ENCODE results near the gene GOLGA3. TPM values are rescaled to one million over a fixed set of nuclear protein-coding genes. Genes with fewer than 3 reads are reported as not detected.
"Not testable (repeated sequence)": the region's sequence is repeated elsewhere in the genome, so short reads cannot be mapped to it uniquely, and the experiment has no call there.

The GOLGA3 gene
- total RNA-seq, 1 donor from 2014 or later: 86.7 TPM

- Mint-ChIP-seq H3K27me3 (ENCODE audit: low read depth, unreplicated experiment) (no peaks in the 10 kb centered on the region), H3K9me3 (ENCODE audit: unreplicated experiment) (no peaks in the 10 kb centered on the region), H3K4me3 (ENCODE audit: unreplicated experiment) (no peak overlapping the region), H3K36me3 (ENCODE audit: low read depth, unreplicated experiment) (peaks cover 18% of the 10 kb centered on the region), H3K4me1 (ENCODE audit: low read depth, unreplicated experiment) (no peaks in the 10 kb centered on the region), H3K27ac (ENCODE audit: unreplicated experiment) (no peak overlapping the region)
- Histone ChIP-seq H3K9ac (ENCODE audit: low read length) (no peak overlapping the region), H3K79me2 (ENCODE audit: insufficient read depth, low read length) (peaks cover 60% of the 10 kb centered on the region), H2AFZ (ENCODE audit: low read depth, low read length) (no peak overlapping the region), H3K4me3 (ENCODE audit: insufficient read depth, low read depth, low read length) (no peak overlapping the region), H3K36me3 (ENCODE audit: insufficient read depth, low read length) (peaks cover 56% of the 10 kb centered on the region), H4K20me1 (ENCODE audit: insufficient read depth, low read length) (peaks cover 88% of the 10 kb centered on the region), H3K9me3 (ENCODE audit: insufficient read depth, low read depth, low read length) (no peaks in the 10 kb centered on the region), H3K27me3 (ENCODE audit: insufficient read depth, low read length) (no peaks in the 10 kb centered on the region), H3K4me2 (ENCODE audit: low read length) (no peak overlapping the region), H3K4me1 (ENCODE audit: insufficient read depth, low read length) (no peaks in the 10 kb centered on the region), H3K27ac (ENCODE audit: low read depth, low read length) (no peak overlapping the region)
- TF ChIP-seq EZH2 (IDR thresholded peaks at IDR 0.05; ENCODE audit: insufficient read depth, low read length) (no peak), CTCF (IDR thresholded peaks at IDR 0.05; ENCODE audit: insufficient read depth, low read depth, low read length) (no peak)
- DNase-seq (ENCODE audit: low read depth) (no peak), FAIRE-seq (no peak)
These were observed 32.8 kb downstream of the GOLGA3 start for GRCh38 chr12:132795847-132796246.

GRCh38 chr12:132791940-132792339, 36.7 kb downstream of the GOLGA3 start:
- not testable (repeated sequence) for H2AFZ ChIP-seq (ENCODE audit: low read depth, low read length); H3K4me2 ChIP-seq (ENCODE audit: low read length); H3K4me1 Mint-ChIP-seq (ENCODE audit: low read depth, unreplicated experiment); H3K4me3 Mint-ChIP-seq (ENCODE audit: unreplicated experiment); H3K4me1 ChIP-seq (ENCODE audit: insufficient read depth, low read length); H3K9ac ChIP-seq (ENCODE audit: low read length); H3K27ac Mint-ChIP-seq (ENCODE audit: unreplicated experiment); H3K9me3 ChIP-seq (ENCODE audit: insufficient read depth, low read depth, low read length); H3K27me3 ChIP-seq (ENCODE audit: insufficient read depth, low read length); H3K27ac ChIP-seq (ENCODE audit: low read depth, low read length); H3K4me3 ChIP-seq (ENCODE audit: insufficient read depth, low read depth, low read length); H3K27me3 Mint-ChIP-seq (ENCODE audit: low read depth, unreplicated experiment); FAIRE-seq; H3K9me3 Mint-ChIP-seq (ENCODE audit: unreplicated experiment); DNase-seq (ENCODE audit: low read depth)
- Histone ChIP-seq H3K79me2 (ENCODE audit: insufficient read depth, low read length) (peaks cover 56% of the 10 kb centered on the region), H3K36me3 (ENCODE audit: insufficient read depth, low read length) (peaks cover 36% of the 10 kb centered on the region), H4K20me1 (ENCODE audit: insufficient read depth, low read length) (peaks cover 83% of the 10 kb centered on the region)
- H3K36me3 Mint-ChIP-seq (ENCODE audit: low read depth, unreplicated experiment): peaks cover 27% of the 10 kb centered on the region

GRCh38 chr12:132789099-132789471, 39.6 kb downstream of the GOLGA3 start:
- Histone ChIP-seq H3K27ac (ENCODE audit: low read depth, low read length) (no peak overlapping the region), H3K4me3 (ENCODE audit: insufficient read depth, low read depth, low read length) (no peak overlapping the region), H3K79me2 (ENCODE audit: insufficient read depth, low read length) (peaks cover 46% of the 10 kb centered on the region), H3K9me3 (ENCODE audit: insufficient read depth, low read depth, low read length) (no peaks in the 10 kb centered on the region), H3K36me3 (ENCODE audit: insufficient read depth, low read length) (peaks cover 38% of the 10 kb centered on the region), H4K20me1 (ENCODE audit: insufficient read depth, low read length) (peaks cover 79% of the 10 kb centered on the region), H3K9ac (ENCODE audit: low read length) (no peak overlapping the region), H2AFZ (ENCODE audit: low read depth, low read length) (no peak overlapping the region), H3K4me2 (ENCODE audit: low read length) (no peak overlapping the region), H3K4me1 (ENCODE audit: insufficient read depth, low read length) (no peaks in the 10 kb centered on the region), H3K27me3 (ENCODE audit: insufficient read depth, low read length) (no peaks in the 10 kb centered on the region)
- TF ChIP-seq EZH2 (IDR thresholded peaks at IDR 0.05; ENCODE audit: insufficient read depth, low read length) (no peak), CTCF (IDR thresholded peaks at IDR 0.05; ENCODE audit: insufficient read depth, low read depth, low read length) (no peak)
- Mint-ChIP-seq H3K9me3 (ENCODE audit: unreplicated experiment) (no peaks in the 10 kb centered on the region), H3K36me3 (ENCODE audit: low read depth, unreplicated experiment) (peaks cover 40% of the 10 kb centered on the region), H3K27me3 (ENCODE audit: low read depth, unreplicated experiment) (no peaks in the 10 kb centered on the region), H3K4me1 (ENCODE audit: low read depth, unreplicated experiment) (peaks cover 16% of the 10 kb centered on the region), H3K4me3 (ENCODE audit: unreplicated experiment) (no peak overlapping the region), H3K27ac (ENCODE audit: unreplicated experiment) (no peak overlapping the region)
- FAIRE-seq (no peak), DNase-seq (ENCODE audit: low read depth) (no peak)
